ENCODE data around the gene CCNF. TPM values are rescaled to one million over a fixed set of nuclear protein-coding genes. Genes with fewer than 3 reads are reported as not detected.

Gene CCNF
- total RNA-seq, 1 donor from 2014 or later, result 27.8 TPM

- Mint-ChIP-seq H3K27me3 (no peaks in the 10 kb centered on the region), H3K4me3 (ENCODE audit: low read depth) (no peak overlapping the region), H3K36me3 (ENCODE audit: insufficient read depth) (peaks cover 6% of the 10 kb centered on the region), H3K4me1 (ENCODE audit: low read depth) (peaks cover 6% of the 10 kb centered on the region), H3K27ac (no peak overlapping the region), H3K9me3 (ENCODE audit: low read depth) (no peaks in the 10 kb centered on the region)
- TF ChIP-seq, protein P1, sequence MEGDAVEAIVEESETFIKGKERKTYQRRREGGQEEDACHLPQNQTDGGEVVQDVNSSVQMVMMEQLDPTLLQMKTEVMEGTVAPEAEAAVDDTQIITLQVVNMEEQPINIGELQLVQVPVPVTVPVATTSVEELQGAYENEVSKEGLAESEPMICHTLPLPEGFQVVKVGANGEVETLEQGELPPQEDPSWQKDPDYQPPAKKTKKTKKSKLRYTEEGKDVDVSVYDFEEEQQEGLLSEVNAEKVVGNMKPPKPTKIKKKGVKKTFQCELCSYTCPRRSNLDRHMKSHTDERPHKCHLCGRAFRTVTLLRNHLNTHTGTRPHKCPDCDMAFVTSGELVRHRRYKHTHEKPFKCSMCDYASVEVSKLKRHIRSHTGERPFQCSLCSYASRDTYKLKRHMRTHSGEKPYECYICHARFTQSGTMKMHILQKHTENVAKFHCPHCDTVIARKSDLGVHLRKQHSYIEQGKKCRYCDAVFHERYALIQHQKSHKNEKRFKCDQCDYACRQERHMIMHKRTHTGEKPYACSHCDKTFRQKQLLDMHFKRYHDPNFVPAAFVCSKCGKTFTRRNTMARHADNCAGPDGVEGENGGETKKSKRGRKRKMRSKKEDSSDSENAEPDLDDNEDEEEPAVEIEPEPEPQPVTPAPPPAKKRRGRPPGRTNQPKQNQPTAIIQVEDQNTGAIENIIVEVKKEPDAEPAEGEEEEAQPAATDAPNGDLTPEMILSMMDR (IDR thresholded peaks at IDR 0.05; ENCODE audit: unreplicated experiment), result no peak
- no peak for DNase-seq (ENCODE audit: low spot score, unreplicated experiment)
Measured at GRCh38 chr16:2457946-2458345, 28.7 kb downstream of the CCNF start.

DNA sequence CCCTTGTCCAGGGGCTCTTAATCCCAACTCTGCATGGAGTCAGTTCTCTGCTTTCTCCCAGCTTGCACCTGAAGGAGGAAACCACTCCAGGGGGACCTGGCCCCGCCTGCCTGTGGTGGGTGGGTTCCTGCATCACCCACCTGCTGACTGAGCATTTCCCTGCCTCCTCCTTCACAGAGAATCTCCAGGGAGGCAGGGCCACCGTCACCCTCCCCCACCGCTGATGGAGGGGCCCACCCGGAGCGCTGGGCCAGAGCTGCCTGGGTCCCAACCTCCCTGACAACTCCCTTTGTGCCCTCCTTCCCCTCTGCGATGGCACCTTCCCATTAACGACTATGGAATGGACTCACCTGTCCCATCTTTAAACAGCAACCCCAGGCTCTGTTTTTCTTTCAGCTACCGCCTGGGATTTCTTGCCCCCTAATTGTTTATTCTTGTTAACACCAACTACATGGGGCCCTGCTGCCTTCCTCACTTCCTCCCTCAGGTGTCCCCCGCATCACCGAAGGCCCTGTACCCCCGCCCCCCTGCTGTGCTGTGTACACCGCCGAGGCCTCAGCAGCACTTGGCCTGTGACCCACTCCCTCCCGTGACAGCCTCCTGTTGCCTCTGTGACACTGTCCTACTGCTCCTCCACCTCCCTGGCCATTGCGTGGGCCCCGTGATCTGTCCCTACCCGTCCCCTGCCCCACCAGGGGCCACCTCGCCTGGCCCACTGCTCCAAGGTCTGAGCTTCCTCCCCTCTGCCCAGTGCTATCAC is 29.8 kb downstream of the CCNF start:
- peak overlapping the region; percentile 82 for H3K27ac Mint-ChIP-seq
- peak overlapping the region; percentile 75 for H3K4me3 Mint-ChIP-seq (ENCODE audit: low read depth)
- no peak for DNase-seq (ENCODE audit: low spot score, unreplicated experiment)
- H3K4me1 Mint-ChIP-seq (ENCODE audit: low read depth), result peaks cover 6% of the 10 kb centered on the region
- TF ChIP-seq, protein P1 (IDR thresholded peaks at IDR 0.05; ENCODE audit: unreplicated experiment), result no peak
- no peaks in the 10 kb centered on the region for H3K9me3 Mint-ChIP-seq (ENCODE audit: low read depth)
- peaks cover 3% of the 10 kb centered on the region for H3K36me3 Mint-ChIP-seq (ENCODE audit: insufficient read depth)
- no peaks in the 10 kb centered on the region for H3K27me3 Mint-ChIP-seq

- H3K9me3 Mint-ChIP-seq (ENCODE audit: low read depth), result no peaks in the 10 kb centered on the region
- peak within 1 kb of the TSS; percentile 82 for H3K27ac Mint-ChIP-seq
- TF ChIP-seq, protein P1 (IDR thresholded peaks at IDR 0.05; ENCODE audit: unreplicated experiment), result no peak
- peak within 1 kb of the TSS; percentile 75 for H3K4me3 Mint-ChIP-seq (ENCODE audit: low read depth)
- H3K27me3 Mint-ChIP-seq, result no peaks in the 10 kb centered on the region
- peaks cover 6% of the 10 kb centered on the region for H3K4me1 Mint-ChIP-seq (ENCODE audit: low read depth)
- peaks cover 3% of the 10 kb centered on the region for H3K36me3 Mint-ChIP-seq (ENCODE audit: insufficient read depth)
- DNase-seq (ENCODE audit: low spot score, unreplicated experiment), result peak; percentile 92
Measured at GRCh38 chr16:2459647-2460390, 30.6 kb downstream of the CCNF start, which contains the start of gene TEDC2. TSS of gene TEDC2 (plus strand) at chr16:2460109. CDS start at chr16:2460145, 36 bp downstream.

GRCh38 chr16:2460391-2460713 is 31.1 kb downstream of the CCNF start:
- Mint-ChIP-seq H3K4me1 (ENCODE audit: low read depth) (peaks cover 6% of the 10 kb centered on the region), H3K27me3 (no peaks in the 10 kb centered on the region), H3K27ac (no peak overlapping the region), H3K9me3 (ENCODE audit: low read depth) (no peaks in the 10 kb centered on the region), H3K4me3 (ENCODE audit: low read depth) (peak overlapping the region; percentile 61), H3K36me3 (ENCODE audit: insufficient read depth) (peaks cover 3% of the 10 kb centered on the region)
- no peak for DNase-seq (ENCODE audit: low spot score, unreplicated experiment)
- TF ChIP-seq, protein P1 (IDR thresholded peaks at IDR 0.05; ENCODE audit: unreplicated experiment), result no peak

DNA sequence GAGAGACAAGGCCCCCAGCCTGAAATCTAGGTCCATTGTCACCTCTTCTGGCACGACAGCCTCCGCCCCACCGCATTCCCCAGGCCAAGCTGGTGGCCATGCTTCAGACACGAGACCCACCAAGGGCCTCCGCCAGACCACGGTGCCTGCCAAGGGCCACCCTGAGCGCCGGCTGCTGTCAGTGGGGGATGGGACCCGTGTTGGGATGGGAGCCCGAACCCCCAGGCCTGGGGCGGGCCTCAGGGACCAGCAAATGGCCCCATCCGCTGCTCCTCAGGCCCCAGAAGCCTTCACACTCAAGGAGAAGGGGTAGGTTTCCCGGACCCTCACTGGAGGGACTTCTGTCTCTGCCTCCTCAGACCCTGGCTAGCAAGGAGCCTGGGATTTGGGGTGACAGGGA is 31.7 kb downstream of the CCNF start:
- no peak for DNase-seq (ENCODE audit: low spot score, unreplicated experiment)
- Mint-ChIP-seq H3K4me1 (ENCODE audit: low read depth) (peaks cover 6% of the 10 kb centered on the region), H3K27ac (no peak overlapping the region), H3K9me3 (ENCODE audit: low read depth) (no peaks in the 10 kb centered on the region), H3K36me3 (ENCODE audit: insufficient read depth) (peaks cover 2% of the 10 kb centered on the region), H3K27me3 (no peaks in the 10 kb centered on the region), H3K4me3 (ENCODE audit: low read depth) (peak overlapping the region; percentile 61)
- TF ChIP-seq, protein P1 (IDR thresholded peaks at IDR 0.05; ENCODE audit: unreplicated experiment), result no peak
